ENCODE measurements around the gene SCARB2.

SCARB2 gene

GRCh38 chr4:76196376-76196775 is 17.2 kb downstream of the SCARB2 start:
- Histone ChIP-seq H3K27ac (peak overlapping the region; percentile 4 to 79), H3K4me3 (no peak overlapping the region)
- TF ChIP-seq, protein P1, sequence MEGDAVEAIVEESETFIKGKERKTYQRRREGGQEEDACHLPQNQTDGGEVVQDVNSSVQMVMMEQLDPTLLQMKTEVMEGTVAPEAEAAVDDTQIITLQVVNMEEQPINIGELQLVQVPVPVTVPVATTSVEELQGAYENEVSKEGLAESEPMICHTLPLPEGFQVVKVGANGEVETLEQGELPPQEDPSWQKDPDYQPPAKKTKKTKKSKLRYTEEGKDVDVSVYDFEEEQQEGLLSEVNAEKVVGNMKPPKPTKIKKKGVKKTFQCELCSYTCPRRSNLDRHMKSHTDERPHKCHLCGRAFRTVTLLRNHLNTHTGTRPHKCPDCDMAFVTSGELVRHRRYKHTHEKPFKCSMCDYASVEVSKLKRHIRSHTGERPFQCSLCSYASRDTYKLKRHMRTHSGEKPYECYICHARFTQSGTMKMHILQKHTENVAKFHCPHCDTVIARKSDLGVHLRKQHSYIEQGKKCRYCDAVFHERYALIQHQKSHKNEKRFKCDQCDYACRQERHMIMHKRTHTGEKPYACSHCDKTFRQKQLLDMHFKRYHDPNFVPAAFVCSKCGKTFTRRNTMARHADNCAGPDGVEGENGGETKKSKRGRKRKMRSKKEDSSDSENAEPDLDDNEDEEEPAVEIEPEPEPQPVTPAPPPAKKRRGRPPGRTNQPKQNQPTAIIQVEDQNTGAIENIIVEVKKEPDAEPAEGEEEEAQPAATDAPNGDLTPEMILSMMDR (IDR thresholded peaks at IDR 0.05) = no peak
- no peak for DNase-seq (ENCODE audit: low spot score)

DNA sequence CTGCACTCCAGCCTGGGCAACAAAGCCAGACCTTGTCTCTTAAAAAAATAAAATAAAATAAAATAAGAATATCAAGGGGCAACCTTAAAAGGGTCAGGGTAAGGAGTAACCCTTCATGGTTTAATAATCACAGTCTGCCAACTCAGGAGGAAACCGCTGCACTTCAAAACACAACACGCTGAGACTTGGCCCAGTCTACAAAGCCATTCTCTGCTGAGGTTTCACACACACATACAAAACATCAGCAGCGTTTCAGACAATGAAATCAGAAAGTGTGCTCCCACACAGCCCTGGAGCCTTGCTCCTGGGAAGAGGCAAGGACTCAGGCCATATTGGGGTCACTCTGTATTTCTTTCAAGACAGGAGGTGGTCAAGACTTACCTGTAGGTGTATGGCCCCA is 18.3 kb downstream of the SCARB2 start:
- DNase-seq (ENCODE audit: low spot score) = no peak
- TF ChIP-seq, protein P1 (IDR thresholded peaks at IDR 0.05) = no peak
- H3K4me3 ChIP-seq = no peak overlapping the region
- H3K27ac ChIP-seq = peak overlapping the region; percentile 44 to 79

DNA sequence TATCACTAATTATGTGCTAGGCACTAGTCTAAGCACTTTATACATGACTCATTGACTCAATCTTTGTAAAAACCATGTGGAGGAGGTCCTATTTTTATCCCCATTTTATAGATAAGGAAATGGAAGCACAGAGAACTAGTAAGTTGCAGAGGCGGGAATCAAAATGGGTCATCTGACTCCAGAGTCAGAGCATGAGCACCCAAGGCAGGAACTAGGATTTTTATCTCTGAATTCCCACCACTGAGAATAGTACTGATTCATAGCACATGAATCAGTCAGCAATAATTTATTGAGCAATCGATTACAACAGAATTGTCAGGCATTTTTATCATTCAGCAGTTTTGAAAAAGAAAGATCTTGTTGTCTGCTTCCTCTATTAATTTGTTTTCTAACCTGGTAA is 19.3 kb downstream of the SCARB2 start:
- Histone ChIP-seq H3K27ac (peak overlapping the region; percentile 44 to 79), H3K4me3 (peak overlapping the region; percentile 16)
- TF ChIP-seq, protein P1 (IDR thresholded peaks at IDR 0.05) = no peak
- DNase-seq (ENCODE audit: low spot score) = no peak

GRCh38 chr4:76192236-76192635 is 21.4 kb downstream of the SCARB2 start:
- Histone ChIP-seq H3K4me3 (no peak overlapping the region), H3K27ac (peak overlapping the region in 1 of 2 donors; percentile 79)
- TF ChIP-seq, protein P1 (IDR thresholded peaks at IDR 0.05) = no peak
- no peak for DNase-seq (ENCODE audit: low spot score)

GRCh38 chr4:76188557-76188956 is 25.1 kb downstream of the SCARB2 start:
- Histone ChIP-seq H3K4me3 (peak overlapping the region; percentile 0), H3K27ac (peak overlapping the region in 1 of 2 donors; percentile 65)
- no peak for DNase-seq (ENCODE audit: low spot score)
- TF ChIP-seq, protein P1 (IDR thresholded peaks at IDR 0.05) = no peak

GRCh38 chr4:76188149-76188548 is 25.5 kb downstream of the SCARB2 start:
- no peak for DNase-seq (ENCODE audit: low spot score)
- TF ChIP-seq, protein P1 (IDR thresholded peaks at IDR 0.05) = no peak
- Histone ChIP-seq H3K4me3 (peak overlapping the region; percentile 0), H3K27ac (peak overlapping the region in 1 of 2 donors; percentile 65)

- no peak for DNase-seq (ENCODE audit: low spot score)
- Histone ChIP-seq H3K4me3 (no peak overlapping the region), H3K27ac (peak overlapping the region in 1 of 2 donors; percentile 12)
- TF ChIP-seq, protein P1 (IDR thresholded peaks at IDR 0.05) = no peak
Measured at GRCh38 chr4:76187152-76187551, 26.5 kb downstream of the SCARB2 start.

All from coronary artery (tissue), 2 donors.